Kidney (tissue), 14 donors: ENCODE measurements around the gene SLC11A1. TPM values are rescaled to one million over a fixed set of nuclear protein-coding genes. Genes with fewer than 3 reads are reported as not detected.

ENCODE experiments used
- DNase-seq, 5 donors: peaks; one replicate each; pipeline ENCODE4 v3.0.0-alpha.2; 2013 to 2020
- FAIRE-seq: peaks from 2 replicates; lab custom pipeline; 2012; peaks lifted over from hg19 to GRCh38; lab: Jason Lieb, UNC
- H3K27ac ChIP-seq, 2 donors: one replicate each; pipeline ENCODE4 v1.7.0; 2013; ENCODE audit warnings: low read depth in 2 of 2, low read length in 2 of 2, inconsistent platforms in 1 of 2
- H3K27me3 ChIP-seq: one replicate; pipeline ENCODE4 v1.7.1; 2013; ENCODE audit warnings: low read length, inconsistent platforms; ENCODE audit not compliant: control insufficient read depth, insufficient read depth
- H3K36me3 ChIP-seq, 3 donors: one replicate each; pipeline versions ENCODE4 v1.7.0 to v1.7.1; 2013; ENCODE audit warnings: low read length in 3 of 3, control low read depth in 1 of 3, inconsistent platforms in 1 of 3; ENCODE audit not compliant: insufficient read depth in 3 of 3, control insufficient read depth in 2 of 3
- H3K4me1 ChIP-seq, 3 donors: one replicate each; pipeline versions ENCODE4 v1.7.0 to v1.7.1; 2013; ENCODE audit warnings: low read length in 3 of 3, inconsistent platforms in 1 of 3, low read depth in 1 of 3; ENCODE audit not compliant: control insufficient read depth in 2 of 3, insufficient read depth in 2 of 3
- H3K4me3 ChIP-seq, 3 donors: one replicate each; pipeline versions ENCODE4 v1.7.0 to v1.8.1; 2013; ENCODE audit warnings: low read length in 3 of 3, control low read depth in 1 of 3, inconsistent platforms in 1 of 3
- H3K9ac ChIP-seq, 3 donors: one replicate each; pipeline versions ENCODE4 v1.7.0 to v1.7.1; 2013; ENCODE audit warnings: low read length in 3 of 3, control low read depth in 1 of 3, inconsistent platforms in 1 of 3
- H3K9me3 ChIP-seq, 3 donors: one replicate each; pipeline versions ENCODE4 v1.7.0 to v1.7.1; 2013; ENCODE audit warnings: low read length in 3 of 3, control low read depth in 1 of 3, inconsistent platforms in 1 of 3; ENCODE audit not compliant: control insufficient read depth in 2 of 3, insufficient read depth in 1 of 3
- CTCF ChIP-seq: IDR thresholded peaks from 3 replicates; pipeline ENCODE4 v1.5.1; 2012; ENCODE audit warnings: mild to moderate bottlenecking, moderate library complexity, borderline replicate concordance; ENCODE audit not compliant: insufficient read depth; ENCODE audit errors: extremely low read depth
- intact Hi-C: fragments of 100-400 bp; cut with DNase I; formaldehyde crosslinking; loops from one replicate; pipeline ENCODE4 v1.11.1; 2022
- polyA plus RNA-seq: library from polyadenylated mRNA; stranded (reverse); fragments of 350-450 nt; fragmentation: Illumina TruSeq; extraction: RNeasy Lipid Tissue Mini Kit (QIAGEN cat#74804); gene quantifications from one replicate; pipeline ENCODE4 v1.2.3, GENCODE V29; 2014; ENCODE audit warnings: low read depth, low replicate concordance; ENCODE audit not compliant: insufficient read depth
- total RNA-seq: library from RNA; stranded (reverse); fragmentation: NEBNext Ultra II Directional; extraction: Animal tissue kit (Norgen Biotek cat#: 25700); gene quantifications from one replicate; pipeline ENCODE4 v1.2.1, GENCODE V29; 2021
- donor health status: control.
- donor health status: control.
- donor health status: control.
- donor health status: control.
- donor health status: control.
- donor health status: DM: yes; HTN: yes; CAD: no.
- donor health status: Normal renal cell carcinoma (clear cell type).

The SLC11A1 gene
- total and polyA plus RNA-seq, 2 donors from 2014 or later = 1.2 to 37.6 TPM

- no peak overlapping the region for H3K4me3 ChIP-seq
- H3K9ac ChIP-seq = no peak overlapping the region
- H3K36me3 ChIP-seq = peaks cover 0 to 3% (median 0%) of the 10 kb centered on the region in 3 donors
- TF ChIP-seq CTCF = no peak
- H3K27ac ChIP-seq = no peak overlapping the region
- no peak for FAIRE-seq
- intact Hi-C loops = no loop called here
- DNase-seq = peak in 1 of 5 donors; percentile 52
- no peaks in the 10 kb centered on the region for H3K9me3 ChIP-seq
- H3K4me1 ChIP-seq = no peaks in the 10 kb centered on the region
- H3K27me3 ChIP-seq = no peaks in the 10 kb centered on the region
Observed at GRCh38 chr2:218428846-218429558, 46.9 kb downstream of the SLC11A1 start.

DNA sequence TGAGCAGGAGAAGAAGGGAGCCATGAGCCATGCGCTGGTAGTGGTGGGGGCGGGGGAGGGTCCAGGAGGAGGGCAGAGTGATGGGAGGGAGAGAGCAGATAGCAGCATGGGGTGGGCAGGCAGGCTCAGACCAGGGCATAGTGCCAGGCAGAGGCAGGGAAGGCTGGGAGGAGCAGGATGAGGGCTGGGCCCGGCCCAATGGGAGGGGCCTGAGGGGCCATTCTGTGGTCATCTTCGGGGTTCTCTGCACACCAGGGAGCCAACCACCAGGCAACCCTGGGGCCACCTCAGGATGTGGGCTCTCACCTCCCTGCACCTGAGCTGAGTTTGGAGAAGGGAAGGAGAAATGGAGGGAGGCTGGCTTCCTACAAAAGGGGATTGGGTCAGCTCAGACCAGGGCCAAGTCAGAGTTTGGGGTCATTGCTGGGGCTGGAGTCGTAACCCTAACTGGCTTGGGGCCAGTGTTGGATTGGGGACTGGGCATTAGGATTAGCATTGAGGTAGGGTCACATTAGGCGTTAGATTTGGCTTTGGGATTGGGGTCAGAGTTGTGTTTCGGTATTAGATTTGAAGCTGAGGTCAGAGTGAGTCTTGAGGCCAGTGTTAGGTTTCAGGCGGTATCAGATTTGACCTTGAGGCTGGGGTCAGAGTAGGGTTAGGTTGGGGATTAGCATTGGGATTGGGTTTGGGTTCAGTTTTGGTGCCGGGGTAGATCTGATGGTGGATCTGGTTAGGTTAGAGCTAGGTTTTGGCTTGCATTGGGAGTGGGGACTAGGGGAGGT is 48.0 kb downstream of the SLC11A1 start:
- H3K9ac ChIP-seq = no peak overlapping the region
- H3K4me3 ChIP-seq = no peak overlapping the region
- no peaks in the 10 kb centered on the region for H3K9me3 ChIP-seq
- intact Hi-C loops = no loop called here
- H3K4me1 ChIP-seq = no peaks in the 10 kb centered on the region
- peaks cover 0 to 3% (median 0%) of the 10 kb centered on the region in 3 donors for H3K36me3 ChIP-seq
- DNase-seq = peak in 2 of 5 donors; percentile 29 to 41
- H3K27ac ChIP-seq = no peak overlapping the region
- H3K27me3 ChIP-seq = no peaks in the 10 kb centered on the region
- TF ChIP-seq CTCF = no peak
- no peak for FAIRE-seq

DNA sequence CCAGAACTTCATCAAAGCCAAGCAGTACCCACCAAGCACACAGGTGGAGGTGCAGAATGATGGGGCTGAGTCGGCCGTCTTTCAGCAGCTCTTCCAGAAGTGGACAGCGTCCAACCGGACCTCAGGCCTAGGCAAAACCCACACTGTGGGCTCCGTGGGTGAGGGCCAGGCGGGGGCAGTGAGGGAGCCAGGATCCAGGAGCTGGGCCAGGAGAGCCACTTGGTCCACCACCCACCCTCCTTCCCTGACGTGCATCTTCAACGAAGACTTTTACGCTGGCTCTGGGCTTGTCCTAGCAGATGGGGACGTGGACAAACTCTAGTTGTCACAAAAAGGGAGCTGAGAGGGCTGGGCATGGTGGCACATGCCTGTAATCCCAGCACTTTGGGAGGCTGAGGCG is 48.6 kb downstream of the SLC11A1 start:
- no peak overlapping the region for H3K4me3 ChIP-seq
- no peak overlapping the region for H3K27ac ChIP-seq
- peaks cover 0 to 3% (median 0%) of the 10 kb centered on the region in 3 donors for H3K36me3 ChIP-seq
- intact Hi-C loops = no loop called here
- no peak for FAIRE-seq
- no peaks in the 10 kb centered on the region for H3K27me3 ChIP-seq
- H3K4me1 ChIP-seq = no peaks in the 10 kb centered on the region
- TF ChIP-seq CTCF = no peak
- peak in 2 of 5 donors; percentile 22 to 46 for DNase-seq
- no peak overlapping the region for H3K9ac ChIP-seq
- H3K9me3 ChIP-seq = no peaks in the 10 kb centered on the region
